ENCODE data around the gene TRIM56.
"Not testable (repeated sequence)": the region's sequence is repeated elsewhere in the genome, so short reads cannot be mapped to it uniquely, and the experiment has no call there.

TRIM56 gene
- total RNA-seq = 50.5 to 105 reads per million in 2 donors

GRCh38 chr7:101085162-101085964 lies at the start of gene TRIM56:
Gene TRIM56 (plus strand): TSS chr7:101085481. CDS start chr7:101087313, 1,832 bp downstream.
- DNase-seq = peak; percentile 53 to 91 (median 66)

GRCh38 chr7:101035941-101036340 lies 49.3 kb upstream of the TRIM56 start:
- no peak for DNase-seq

GRCh38 chr7:101041283-101041682 lies 44.0 kb upstream of the TRIM56 start:
- DNase-seq = not testable (repeated sequence)

- peak; percentile 16 to 39 (median 26) for DNase-seq
Measured at GRCh38 chr7:101058355-101058754, 26.9 kb upstream of the TRIM56 start.

GRCh38 chr7:101059620-101059942 lies 25.7 kb upstream of the TRIM56 start:
- no peak for DNase-seq

GRCh38 chr7:101060992-101061391 lies 24.3 kb upstream of the TRIM56 start:
- no peak for DNase-seq

GRCh38 chr7:101064176-101064550 lies 21.1 kb upstream of the TRIM56 start:
- DNase-seq = not testable (repeated sequence)

GRCh38 chr7:101065162-101065561 lies 20.1 kb upstream of the TRIM56 start:
- not testable (repeated sequence) for DNase-seq

- no peak for DNase-seq
Measured at GRCh38 chr7:101066141-101066832, 19.0 kb upstream of the TRIM56 start.

GRCh38 chr7:101066833-101067177 lies 18.5 kb upstream of the TRIM56 start:
- DNase-seq = no peak

- no peak for DNase-seq
Measured at GRCh38 chr7:101068401-101068800, 16.9 kb upstream of the TRIM56 start.

- not testable (repeated sequence) for DNase-seq
Measured at GRCh38 chr7:101071362-101072104, 13.7 kb upstream of the TRIM56 start.

GRCh38 chr7:101075646-101076045 lies 9.6 kb upstream of the TRIM56 start:
- DNase-seq = no peak

GRCh38 chr7:101076183-101076582 lies 9.1 kb upstream of the TRIM56 start:
- DNase-seq = not testable (repeated sequence)

- DNase-seq = peak; percentile 46 to 78 (median 70)
Measured at GRCh38 chr7:101077303-101078086, 7.8 kb upstream of the TRIM56 start.

GRCh38 chr7:101081432-101081831 lies 3.8 kb upstream of the TRIM56 start:
- DNase-seq = no peak

GRCh38 chr7:101084865-101085161 lies 468 bp upstream of the TRIM56 start:
- DNase-seq = no peak

- DNase-seq = no peak
Measured at GRCh38 chr7:101087334-101088068, 2.2 kb downstream of the TRIM56 start.

GRCh38 chr7:101088069-101088425 lies 2.8 kb downstream of the TRIM56 start:
- no peak for DNase-seq

- no peak for DNase-seq
Measured at GRCh38 chr7:101088858-101089529, 3.7 kb downstream of the TRIM56 start.

GRCh38 chr7:101089876-101090275 lies 4.6 kb downstream of the TRIM56 start:
- no peak for DNase-seq

Data from T-helper 2 cell (primary cell).